H54 (cell line): ENCODE data around the gene PCDH9.
A peak's percentile ranks its signal among the peaks of the same experiment; 100 is the strongest.

ENCODE experiments used
- DNase-seq: peaks from one replicate; pipeline ENCODE4 v3.0.0; 2011; ENCODE audit warnings: low spot score, mixed read lengths; ENCODE audit not compliant: insufficient read length
- FAIRE-seq: peaks from 3 replicates; lab custom pipeline; 2011; peaks lifted over from hg19 to GRCh38; lab: Jason Lieb, UNC
- POLR2A ChIP-seq: IDR thresholded peaks from 2 replicates; pipeline ENCODE4 v1.6.1; 2011; ENCODE audit warnings: low read depth, mild to moderate bottlenecking, low read length

Gene PCDH9

GRCh38 chr13:67210208-67210607 lies 19.9 kb downstream of the PCDH9 start:
- FAIRE-seq, result no peak

GRCh38 chr13:67208552-67208951 lies 21.6 kb downstream of the PCDH9 start:
- no peak for TF ChIP-seq POLR2A
- no peak for DNase-seq
- FAIRE-seq, result no peak

More at GRCh38 chr13:67210208-67210607, 19.9 kb downstream of the PCDH9 start:
- no peak for DNase-seq
- TF ChIP-seq POLR2A, result no peak

- FAIRE-seq, result no peak
- no peak for DNase-seq
- no peak for TF ChIP-seq POLR2A
Observed at GRCh38 chr13:67204764-67205163, 25.4 kb downstream of the PCDH9 start.

- FAIRE-seq, result no peak
- DNase-seq, result no peak
- TF ChIP-seq POLR2A, result no peak
Observed at GRCh38 chr13:67200605-67201004, 29.5 kb downstream of the PCDH9 start.

- FAIRE-seq (no peak), DNase-seq (no peak)
- TF ChIP-seq POLR2A, result no peak
Observed at GRCh38 chr13:67200183-67200582, 30.0 kb downstream of the PCDH9 start.

GRCh38 chr13:67197704-67198103 lies 32.4 kb downstream of the PCDH9 start:
- DNase-seq, result no peak
- FAIRE-seq, result no peak
- no peak for TF ChIP-seq POLR2A

- DNase-seq (no peak), FAIRE-seq (no peak)
- TF ChIP-seq POLR2A, result no peak
Observed at GRCh38 chr13:67193979-67194378, 36.2 kb downstream of the PCDH9 start.

- FAIRE-seq, result no peak
- TF ChIP-seq POLR2A, result no peak
Observed at GRCh38 chr13:67192751-67193150, 37.4 kb downstream of the PCDH9 start.

GRCh38 chr13:67186995-67187569 lies 43.1 kb downstream of the PCDH9 start:
- DNase-seq (no peak), FAIRE-seq (no peak)

More at GRCh38 chr13:67192751-67193150, 37.4 kb downstream of the PCDH9 start:
- DNase-seq, result no peak

GRCh38 chr13:67184247-67184646 lies 45.9 kb downstream of the PCDH9 start:
- FAIRE-seq (peak; percentile 23), DNase-seq (no peak)
- TF ChIP-seq POLR2A, result no peak

More at GRCh38 chr13:67186995-67187569, 43.1 kb downstream of the PCDH9 start:
- TF ChIP-seq POLR2A, result no peak

- TF ChIP-seq POLR2A, result no peak
- FAIRE-seq, result no peak
- DNase-seq, result no peak
Observed at GRCh38 chr13:67183151-67183550, 47.0 kb downstream of the PCDH9 start.

- no peak for TF ChIP-seq POLR2A
- no peak for FAIRE-seq
- no peak for DNase-seq
Observed at GRCh38 chr13:67175836-67176459, 54.2 kb downstream of the PCDH9 start.

- FAIRE-seq (no peak), DNase-seq (no peak)
Observed at GRCh38 chr13:67168384-67168783, 61.8 kb downstream of the PCDH9 start.

GRCh38 chr13:67167420-67167819 lies 62.7 kb downstream of the PCDH9 start:
- FAIRE-seq (no peak), DNase-seq (no peak)
- no peak for TF ChIP-seq POLR2A

More at GRCh38 chr13:67168384-67168783, 61.8 kb downstream of the PCDH9 start:
- no peak for TF ChIP-seq POLR2A

- DNase-seq (no peak), FAIRE-seq (no peak)
- TF ChIP-seq POLR2A, result no peak
Observed at GRCh38 chr13:67161176-67161575, 69.0 kb downstream of the PCDH9 start.
